SK-N-SH treated with all-trans-retinoic acid at 6 μM for 48 hours (cell line): ENCODE data around the gene IFT22.

ENCODE experiments used
- ATAC-seq: fragments of 200-7000 bp; cut with Tn5 transposase; 3 replicates; pipeline ENCODE4 v1.9.1; 2020; ENCODE audit warnings: mild to moderate bottlenecking, moderate library complexity
- ARNTL ChIP-seq: fragments of 450-650 bp; formaldehyde crosslinking; IDR thresholded peaks from 2 replicates; pipeline ENCODE4 v1.5.0; 2020; ENCODE audit warnings: low read depth, mild to moderate bottlenecking, moderate library complexity, borderline replicate concordance
- BACH2 ChIP-seq: fragments of 250-450 bp; sonication (Bioruptor Pico); IDR thresholded peaks from 2 replicates; pipeline ENCODE4 v1.9.0; 2021; ENCODE audit warnings: mild to moderate bottlenecking, borderline replicate concordance
- CSDC2 ChIP-seq: fragments of 250-450 bp; sonication (Bioruptor Pico); IDR thresholded peaks from 2 replicates; pipeline ENCODE4 v1.5.0; 2020; ENCODE audit warnings: mild to moderate bottlenecking, moderate library complexity
- ESRRG ChIP-seq: fragments of 250-450 bp; sonication (Bioruptor Pico); IDR thresholded peaks from 2 replicates; pipeline ENCODE4 v1.6.1; 2021; ENCODE audit warnings: mild to moderate bottlenecking
- ISL1 ChIP-seq: fragments of 250-450 bp; sonication (Bioruptor Pico); IDR thresholded peaks from 2 replicates; pipeline ENCODE4 v2.1.2; 2022; ENCODE audit warnings: mild to moderate bottlenecking, moderate library complexity
- OSR1 ChIP-seq: fragments of 250-450 bp; sonication (Bioruptor Pico); IDR thresholded peaks from 2 replicates; pipeline ENCODE4 v1.8.0; 2022; ENCODE audit warnings: moderate library complexity, mild to moderate bottlenecking, inconsistent platforms
- PPARA ChIP-seq: fragments of 250-450 bp; sonication (Bioruptor Pico); IDR thresholded peaks from 2 replicates; pipeline ENCODE4 v1.5.0; 2020; ENCODE audit warnings: mild to moderate bottlenecking, borderline replicate concordance
- RARB ChIP-seq: fragments of 250-450 bp; sonication (Bioruptor Pico); IDR thresholded peaks from 2 replicates; pipeline ENCODE4 v1.8.0; 2021; ENCODE audit warnings: mild to moderate bottlenecking, moderate library complexity
- SNAI2 ChIP-seq: fragments of 250-450 bp; sonication (Bioruptor Pico); IDR thresholded peaks from 2 replicates; pipeline ENCODE4 v1.5.0; 2020; ENCODE audit warnings: mild to moderate bottlenecking, moderate library complexity
- TCF4 ChIP-seq: fragments of 250-450 bp; sonication (Bioruptor Pico); IDR thresholded peaks from 2 replicates; pipeline ENCODE4 v1.8.0; 2021; ENCODE audit warnings: mild to moderate bottlenecking, moderate library complexity, borderline replicate concordance
- TOX ChIP-seq: fragments of 250-450 bp; sonication (Bioruptor Pico); IDR thresholded peaks from 2 replicates; pipeline ENCODE4 v1.8.0; 2021; ENCODE audit warnings: mild to moderate bottlenecking, moderate library complexity, borderline replicate concordance
- ZC3H10 ChIP-seq: fragments of 250-450 bp; sonication (Bioruptor Pico); IDR thresholded peaks from 2 replicates; pipeline ENCODE4 v1.5.1; 2021; ENCODE audit warnings: mild to moderate bottlenecking, moderate library complexity
- ZFP3 ChIP-seq: fragments of 250-450 bp; sonication (Bioruptor Pico); IDR thresholded peaks from 2 replicates; pipeline ENCODE4 v1.5.0; 2020; ENCODE audit warnings: mild to moderate bottlenecking, moderate library complexity
- ZFP30 ChIP-seq: fragments of 450-650 bp; formaldehyde crosslinking; IDR thresholded peaks from 2 replicates; pipeline ENCODE4 v1.5.0; 2022; ENCODE audit warnings: mild to moderate bottlenecking, moderate library complexity
- ZNF565 ChIP-seq: fragments of 450-650 bp; formaldehyde crosslinking; conservative IDR thresholded peaks from 2 replicates; pipeline ENCODE4 v1.5.0; 2020; ENCODE audit warnings: low read depth, mild to moderate bottlenecking, moderate library complexity
- ZNF8 ChIP-seq: fragments of 450-650 bp; formaldehyde crosslinking; IDR thresholded peaks from 2 replicates; pipeline ENCODE4 v1.5.0; 2020; ENCODE audit warnings: mild to moderate bottlenecking, moderate library complexity
- TF ChIP-seq, protein P1 (sequence below): fragments of 250-450 bp; sonication (Bioruptor Pico); IDR thresholded peaks from 2 replicates; pipeline ENCODE4 v1.5.0; 2020; ENCODE audit warnings: mild to moderate bottlenecking, moderate library complexity
- TF ChIP-seq, protein P2 (sequence below): fragments of 250-450 bp; sonication (Bioruptor Pico); IDR thresholded peaks from 2 replicates; pipeline ENCODE4 v1.5.1; 2021; ENCODE audit warnings: mild to moderate bottlenecking, moderate library complexity
- TF ChIP-seq, protein P3 (sequence below): fragments of 250-450 bp; sonication (Bioruptor Pico); IDR thresholded peaks from 2 replicates; pipeline ENCODE4 v1.8.0; 2021; ENCODE audit warnings: low read depth, mild to moderate bottlenecking, moderate library complexity, borderline replicate concordance
- TF ChIP-seq, protein P4 (sequence below): fragments of 250-450 bp; sonication (Bioruptor Pico); IDR thresholded peaks from 2 replicates; pipeline ENCODE4 v1.8.0; 2020; ENCODE audit warnings: mild to moderate bottlenecking, moderate library complexity, borderline replicate concordance
- TF ChIP-seq, protein P5 (sequence below): fragments of 250-450 bp; sonication (Bioruptor Pico); IDR thresholded peaks from 2 replicates; pipeline ENCODE4 v1.5.1; 2020; ENCODE audit warnings: low read depth, mild to moderate bottlenecking, moderate library complexity

The IFT22 gene

DNA sequence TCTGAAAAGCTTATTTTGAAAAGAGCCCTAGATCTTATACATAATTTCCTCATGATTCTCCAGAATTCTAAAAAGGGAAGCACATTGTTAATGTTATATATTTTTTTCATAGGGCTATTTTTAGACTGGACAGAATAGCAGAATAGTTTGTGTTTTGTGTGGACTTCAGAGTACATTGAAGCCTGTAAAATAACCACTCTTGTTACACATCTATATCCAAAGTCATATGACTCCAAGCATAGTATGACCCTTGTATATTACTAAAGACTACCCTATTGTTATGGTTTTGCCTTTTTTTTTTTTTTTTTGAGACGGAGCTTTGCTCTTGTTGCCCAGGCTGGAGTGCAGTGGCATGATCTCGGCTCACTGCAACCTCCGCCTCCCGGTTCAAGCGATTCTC is 50.6 kb downstream of the IFT22 start:
- no peak for ATAC-seq
- TF ChIP-seq SNAI2 (CRISPR knock-in tag) = no peak
- TF ChIP-seq, protein P1, sequence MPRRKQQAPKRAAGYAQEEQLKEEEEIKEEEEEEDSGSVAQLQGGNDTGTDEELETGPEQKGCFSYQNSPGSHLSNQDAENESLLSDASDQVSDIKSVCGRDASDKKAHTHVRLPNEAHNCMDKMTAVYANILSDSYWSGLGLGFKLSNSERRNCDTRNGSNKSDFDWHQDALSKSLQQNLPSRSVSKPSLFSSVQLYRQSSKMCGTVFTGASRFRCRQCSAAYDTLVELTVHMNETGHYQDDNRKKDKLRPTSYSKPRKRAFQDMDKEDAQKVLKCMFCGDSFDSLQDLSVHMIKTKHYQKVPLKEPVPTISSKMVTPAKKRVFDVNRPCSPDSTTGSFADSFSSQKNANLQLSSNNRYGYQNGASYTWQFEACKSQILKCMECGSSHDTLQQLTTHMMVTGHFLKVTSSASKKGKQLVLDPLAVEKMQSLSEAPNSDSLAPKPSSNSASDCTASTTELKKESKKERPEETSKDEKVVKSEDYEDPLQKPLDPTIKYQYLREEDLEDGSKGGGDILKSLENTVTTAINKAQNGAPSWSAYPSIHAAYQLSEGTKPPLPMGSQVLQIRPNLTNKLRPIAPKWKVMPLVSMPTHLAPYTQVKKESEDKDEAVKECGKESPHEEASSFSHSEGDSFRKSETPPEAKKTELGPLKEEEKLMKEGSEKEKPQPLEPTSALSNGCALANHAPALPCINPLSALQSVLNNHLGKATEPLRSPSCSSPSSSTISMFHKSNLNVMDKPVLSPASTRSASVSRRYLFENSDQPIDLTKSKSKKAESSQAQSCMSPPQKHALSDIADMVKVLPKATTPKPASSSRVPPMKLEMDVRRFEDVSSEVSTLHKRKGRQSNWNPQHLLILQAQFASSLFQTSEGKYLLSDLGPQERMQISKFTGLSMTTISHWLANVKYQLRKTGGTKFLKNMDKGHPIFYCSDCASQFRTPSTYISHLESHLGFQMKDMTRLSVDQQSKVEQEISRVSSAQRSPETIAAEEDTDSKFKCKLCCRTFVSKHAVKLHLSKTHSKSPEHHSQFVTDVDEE = no peak
- no peak for TF ChIP-seq ESRRG (CRISPR knock-in tag)
- TF ChIP-seq, protein P2, sequence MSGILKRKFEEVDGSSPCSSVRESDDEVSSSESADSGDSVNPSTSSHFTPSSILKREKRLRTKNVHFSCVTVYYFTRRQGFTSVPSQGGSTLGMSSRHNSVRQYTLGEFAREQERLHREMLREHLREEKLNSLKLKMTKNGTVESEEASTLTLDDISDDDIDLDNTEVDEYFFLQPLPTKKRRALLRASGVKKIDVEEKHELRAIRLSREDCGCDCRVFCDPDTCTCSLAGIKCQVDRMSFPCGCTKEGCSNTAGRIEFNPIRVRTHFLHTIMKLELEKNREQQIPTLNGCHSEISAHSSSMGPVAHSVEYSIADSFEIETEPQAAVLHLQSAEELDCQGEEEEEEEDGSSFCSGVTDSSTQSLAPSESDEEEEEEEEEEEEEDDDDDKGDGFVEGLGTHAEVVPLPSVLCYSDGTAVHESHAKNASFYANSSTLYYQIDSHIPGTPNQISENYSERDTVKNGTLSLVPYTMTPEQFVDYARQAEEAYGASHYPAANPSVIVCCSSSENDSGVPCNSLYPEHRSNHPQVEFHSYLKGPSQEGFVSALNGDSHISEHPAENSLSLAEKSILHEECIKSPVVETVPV (CRISPR knock-in tag) = no peak
- TF ChIP-seq RARB = no peak
- no peak for TF ChIP-seq PPARA (CRISPR knock-in tag)
- TF ChIP-seq ZFP30 (CRISPR knock-in tag) = no peak
- no peak for TF ChIP-seq TCF4 (CRISPR knock-in tag)
- TF ChIP-seq, protein P3, sequence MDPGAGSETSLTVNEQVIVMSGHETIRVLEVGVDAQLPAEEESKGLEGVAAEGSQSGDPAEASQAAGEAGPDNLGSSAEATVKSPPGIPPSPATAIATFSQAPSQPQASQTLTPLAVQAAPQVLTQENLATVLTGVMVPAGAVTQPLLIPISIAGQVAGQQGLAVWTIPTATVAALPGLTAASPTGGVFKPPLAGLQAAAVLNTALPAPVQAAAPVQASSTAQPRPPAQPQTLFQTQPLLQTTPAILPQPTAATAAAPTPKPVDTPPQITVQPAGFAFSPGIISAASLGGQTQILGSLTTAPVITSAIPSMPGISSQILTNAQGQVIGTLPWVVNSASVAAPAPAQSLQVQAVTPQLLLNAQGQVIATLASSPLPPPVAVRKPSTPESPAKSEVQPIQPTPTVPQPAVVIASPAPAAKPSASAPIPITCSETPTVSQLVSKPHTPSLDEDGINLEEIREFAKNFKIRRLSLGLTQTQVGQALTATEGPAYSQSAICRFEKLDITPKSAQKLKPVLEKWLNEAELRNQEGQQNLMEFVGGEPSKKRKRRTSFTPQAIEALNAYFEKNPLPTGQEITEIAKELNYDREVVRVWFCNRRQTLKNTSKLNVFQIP (CRISPR knock-in tag) = no peak

DNA sequence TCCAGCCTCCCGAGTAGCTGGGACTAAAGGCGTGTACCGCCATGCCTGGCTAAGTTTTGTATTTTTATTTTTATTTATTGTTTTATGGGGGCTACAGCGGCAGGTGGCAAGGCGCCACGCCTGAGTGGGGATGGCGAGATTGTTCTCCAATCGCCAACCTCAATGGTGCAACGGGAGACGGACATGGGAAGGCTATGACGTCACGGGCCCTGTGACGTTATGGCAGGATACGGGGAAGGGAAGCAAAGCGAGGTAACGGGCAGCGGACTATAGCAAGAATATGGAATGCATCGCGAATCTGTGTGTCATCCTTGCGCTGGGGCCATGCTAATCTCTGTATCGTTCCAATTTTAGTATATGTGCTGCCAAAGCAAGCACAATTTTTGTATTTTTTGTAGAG is 51.9 kb downstream of the IFT22 start:
- no peak for ATAC-seq
- TF ChIP-seq, protein P3 (CRISPR knock-in tag) = no peak
- TF ChIP-seq ESRRG (CRISPR knock-in tag) = no peak
- TF ChIP-seq ZNF8 (CRISPR knock-in tag) = no peak
- TF ChIP-seq, protein P4, sequence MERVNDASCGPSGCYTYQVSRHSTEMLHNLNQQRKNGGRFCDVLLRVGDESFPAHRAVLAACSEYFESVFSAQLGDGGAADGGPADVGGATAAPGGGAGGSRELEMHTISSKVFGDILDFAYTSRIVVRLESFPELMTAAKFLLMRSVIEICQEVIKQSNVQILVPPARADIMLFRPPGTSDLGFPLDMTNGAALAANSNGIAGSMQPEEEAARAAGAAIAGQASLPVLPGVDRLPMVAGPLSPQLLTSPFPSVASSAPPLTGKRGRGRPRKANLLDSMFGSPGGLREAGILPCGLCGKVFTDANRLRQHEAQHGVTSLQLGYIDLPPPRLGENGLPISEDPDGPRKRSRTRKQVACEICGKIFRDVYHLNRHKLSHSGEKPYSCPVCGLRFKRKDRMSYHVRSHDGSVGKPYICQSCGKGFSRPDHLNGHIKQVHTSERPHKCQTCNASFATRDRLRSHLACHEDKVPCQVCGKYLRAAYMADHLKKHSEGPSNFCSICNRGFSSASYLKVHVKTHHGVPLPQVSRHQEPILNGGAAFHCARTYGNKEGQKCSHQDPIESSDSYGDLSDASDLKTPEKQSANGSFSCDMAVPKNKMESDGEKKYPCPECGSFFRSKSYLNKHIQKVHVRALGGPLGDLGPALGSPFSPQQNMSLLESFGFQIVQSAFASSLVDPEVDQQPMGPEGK = no peak
- no peak for TF ChIP-seq ZC3H10 (CRISPR knock-in tag)
- no peak for TF ChIP-seq ARNTL (CRISPR knock-in tag)
- TF ChIP-seq ZFP3 (CRISPR knock-in tag) = no peak
- no peak for TF ChIP-seq CSDC2 (CRISPR knock-in tag)
- TF ChIP-seq, protein P5, sequence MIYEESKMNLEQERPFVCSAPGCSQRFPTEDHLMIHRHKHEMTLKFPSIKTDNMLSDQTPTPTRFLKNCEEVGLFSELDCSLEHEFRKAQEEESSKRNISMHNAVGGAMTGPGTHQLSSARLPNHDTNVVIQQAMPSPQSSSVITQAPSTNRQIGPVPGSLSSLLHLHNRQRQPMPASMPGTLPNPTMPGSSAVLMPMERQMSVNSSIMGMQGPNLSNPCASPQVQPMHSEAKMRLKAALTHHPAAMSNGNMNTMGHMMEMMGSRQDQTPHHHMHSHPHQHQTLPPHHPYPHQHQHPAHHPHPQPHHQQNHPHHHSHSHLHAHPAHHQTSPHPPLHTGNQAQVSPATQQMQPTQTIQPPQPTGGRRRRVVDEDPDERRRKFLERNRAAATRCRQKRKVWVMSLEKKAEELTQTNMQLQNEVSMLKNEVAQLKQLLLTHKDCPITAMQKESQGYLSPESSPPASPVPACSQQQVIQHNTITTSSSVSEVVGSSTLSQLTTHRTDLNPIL (CRISPR knock-in tag) = no peak
- TF ChIP-seq, protein P2 (CRISPR knock-in tag) = no peak
- TF ChIP-seq ISL1 = no peak
- TF ChIP-seq ZFP30 (CRISPR knock-in tag) = no peak
- TF ChIP-seq TOX (CRISPR knock-in tag) = no peak
- TF ChIP-seq TCF4 (CRISPR knock-in tag) = no peak
- TF ChIP-seq BACH2 = no peak
- TF ChIP-seq PPARA (CRISPR knock-in tag) = no peak
- TF ChIP-seq ZNF565 (CRISPR knock-in tag) = no peak
- no peak for TF ChIP-seq OSR1
- TF ChIP-seq RARB = no peak
- TF ChIP-seq, protein P1 = no peak
